HG02642 (cell line): ENCODE results near the gene LMCD1.
A peak's percentile ranks its signal among the peaks of the same experiment; 100 is the strongest.

Source experiments
- ATAC-seq: cut with Tn5 transposase; IDR thresholded peaks from one replicate; pipeline ENCODE4 v1.9.1; 2021; ENCODE audit warnings: mild to moderate bottlenecking; ENCODE audit not compliant: unreplicated experiment, poor library complexity

The LMCD1 gene

GRCh38 chr3:8501371-8502131 lies at the start of gene LMCD1:
TSS of gene LMCD1 (plus strand) at chr3:8501823. CDS start at chr3:8501939, 116 bp downstream.
- ATAC-seq, result peak; percentile 98

- no peak for ATAC-seq
Measured at GRCh38 chr3:8452112-8452511, 49.5 kb upstream of the LMCD1 start.

- ATAC-seq, result no peak
Measured at GRCh38 chr3:8453153-8453552, 48.5 kb upstream of the LMCD1 start.

DNA sequence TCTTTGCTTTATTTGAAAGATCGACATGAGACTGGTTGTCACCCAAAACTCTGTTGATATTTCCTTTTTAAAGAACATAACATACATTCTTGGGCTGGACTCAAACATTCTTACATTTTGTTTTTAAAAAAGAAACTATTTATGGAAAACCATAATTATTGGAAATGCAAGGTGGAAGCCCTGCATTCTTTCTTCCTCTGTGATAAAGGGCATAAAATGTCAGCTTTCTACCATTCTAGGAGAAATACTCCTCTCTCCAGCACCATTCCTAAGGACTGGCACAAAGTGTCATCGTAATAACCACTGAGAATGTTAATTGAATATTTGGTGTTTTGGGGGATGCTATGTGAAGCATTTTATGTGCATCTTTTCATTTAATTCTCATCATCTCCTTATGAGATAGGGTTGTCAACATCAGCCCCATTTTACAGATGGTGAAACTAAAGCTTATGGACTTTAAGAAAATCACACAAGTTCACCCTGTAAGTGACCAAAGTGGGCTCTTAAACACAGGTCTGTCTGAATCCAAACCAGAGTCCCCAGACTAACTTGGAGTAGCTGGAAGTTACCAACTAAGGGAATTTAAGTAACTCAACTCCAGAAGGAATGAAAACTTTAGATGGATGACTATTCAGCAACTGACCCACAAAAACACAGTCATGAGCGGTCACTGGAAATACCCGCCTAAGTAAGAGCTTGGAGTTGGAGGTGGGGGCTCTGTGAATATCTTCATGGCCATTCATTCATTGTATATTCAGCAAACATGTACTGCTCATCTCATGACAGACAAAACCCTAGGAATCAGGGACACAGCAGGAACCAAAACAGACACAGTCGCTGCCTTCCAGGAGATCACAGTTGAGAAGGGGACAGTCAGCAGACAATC lies 45.9 kb upstream of the LMCD1 start:
- ATAC-seq, result no peak

DNA sequence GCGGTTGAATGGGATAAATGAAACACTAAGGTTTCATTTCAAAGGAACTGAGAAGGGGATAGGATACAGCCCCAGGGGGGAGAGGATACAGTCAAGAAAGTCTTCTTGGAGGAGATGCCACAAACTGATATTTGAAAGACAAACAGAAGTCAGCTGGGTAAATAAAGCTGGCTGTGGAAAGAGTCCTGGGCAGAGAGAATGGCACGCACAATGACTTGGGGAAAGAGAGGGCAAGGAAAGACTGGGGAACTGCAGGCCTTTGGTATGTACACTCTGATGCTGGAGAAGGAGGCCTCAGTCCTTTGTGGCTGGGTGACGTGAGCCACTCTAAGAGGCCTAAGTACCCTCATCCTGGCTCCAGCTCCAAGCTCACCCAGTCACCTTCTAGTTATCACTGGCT lies 45.2 kb upstream of the LMCD1 start:
- no peak for ATAC-seq

DNA sequence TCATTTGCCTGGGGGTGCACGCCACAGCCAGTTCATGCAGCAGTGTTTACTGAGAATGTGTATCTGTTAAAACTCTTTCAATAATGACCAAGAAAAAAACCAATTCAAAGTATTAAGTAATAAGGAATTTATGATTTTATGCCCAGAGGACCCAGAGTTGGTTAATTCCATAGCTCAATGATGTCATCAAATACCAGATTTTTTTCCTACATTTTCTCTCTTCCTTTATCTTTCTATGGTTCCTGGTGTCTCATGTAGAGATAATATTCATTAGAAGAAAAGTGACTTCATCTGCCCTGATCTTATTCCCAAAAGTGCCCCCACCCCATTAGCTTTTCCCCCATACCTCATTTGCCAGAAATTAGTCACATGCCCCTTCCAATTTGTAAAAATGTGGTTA lies 44.6 kb upstream of the LMCD1 start:
- no peak for ATAC-seq

DNA sequence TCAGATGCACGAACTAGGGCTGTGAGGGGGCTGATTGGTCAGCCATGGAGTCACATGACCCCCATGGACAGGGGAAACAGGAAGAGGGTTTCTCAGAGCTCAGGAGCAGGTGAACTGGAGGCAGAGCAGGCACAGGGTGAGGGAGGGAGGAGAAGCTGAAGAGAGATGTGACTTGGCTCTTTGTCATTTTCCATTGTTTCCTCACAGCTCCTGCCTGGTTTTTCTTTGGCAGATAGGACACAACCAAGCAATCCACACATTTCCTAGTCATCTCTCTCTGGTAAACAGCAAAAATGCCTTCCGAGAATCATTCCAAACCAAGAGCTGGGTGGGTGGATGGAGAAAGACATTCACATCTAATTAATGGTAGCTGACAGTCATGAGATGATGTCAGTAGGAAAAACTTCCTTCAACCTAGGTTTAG lies 43.4 kb upstream of the LMCD1 start:
- no peak for ATAC-seq

DNA sequence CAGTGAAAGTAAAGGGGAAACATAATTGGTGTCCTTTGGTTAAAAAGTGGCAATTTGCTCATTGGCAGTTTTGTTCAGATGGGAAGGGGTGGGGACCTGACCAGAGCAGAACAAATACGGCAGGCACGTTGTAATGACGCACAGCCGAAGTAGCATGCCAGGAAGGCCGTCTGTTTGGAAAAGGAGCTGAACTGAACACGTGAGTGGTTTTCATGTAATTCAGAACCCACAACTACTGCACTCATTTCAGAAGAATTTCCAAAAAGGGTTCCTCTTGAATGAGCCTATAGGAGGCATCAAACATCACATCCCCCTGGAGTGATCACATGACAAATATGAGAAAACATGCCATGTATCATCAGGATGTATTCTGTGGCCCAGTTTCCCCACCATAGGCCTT lies 42.9 kb upstream of the LMCD1 start:
- no peak for ATAC-seq

GRCh38 chr3:8460050-8460708 lies 41.4 kb upstream of the LMCD1 start:
- no peak for ATAC-seq

GRCh38 chr3:8460815-8461456 lies 40.7 kb upstream of the LMCD1 start:
- no peak for ATAC-seq

GRCh38 chr3:8464668-8465067 lies 37.0 kb upstream of the LMCD1 start:
- no peak for ATAC-seq

DNA sequence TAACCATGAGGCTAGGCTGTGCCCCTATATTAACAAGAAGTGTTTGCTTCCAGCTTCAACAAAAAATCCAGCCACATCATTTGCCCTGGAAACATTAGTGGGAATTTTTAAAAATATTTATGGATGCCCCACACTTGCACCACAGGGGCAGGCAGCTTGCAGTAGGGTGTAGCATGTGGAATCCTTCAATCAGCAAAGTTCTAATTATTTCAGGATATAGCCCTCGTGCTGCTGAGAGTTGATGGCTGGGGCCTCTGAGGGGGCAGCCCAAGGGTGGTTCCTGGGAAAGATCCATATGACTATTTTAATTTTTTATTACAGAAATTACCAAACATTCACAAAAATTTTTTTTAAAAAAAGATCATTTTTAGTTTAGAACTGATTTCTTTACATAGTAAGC lies 35.1 kb upstream of the LMCD1 start:
- ATAC-seq, result no peak

DNA sequence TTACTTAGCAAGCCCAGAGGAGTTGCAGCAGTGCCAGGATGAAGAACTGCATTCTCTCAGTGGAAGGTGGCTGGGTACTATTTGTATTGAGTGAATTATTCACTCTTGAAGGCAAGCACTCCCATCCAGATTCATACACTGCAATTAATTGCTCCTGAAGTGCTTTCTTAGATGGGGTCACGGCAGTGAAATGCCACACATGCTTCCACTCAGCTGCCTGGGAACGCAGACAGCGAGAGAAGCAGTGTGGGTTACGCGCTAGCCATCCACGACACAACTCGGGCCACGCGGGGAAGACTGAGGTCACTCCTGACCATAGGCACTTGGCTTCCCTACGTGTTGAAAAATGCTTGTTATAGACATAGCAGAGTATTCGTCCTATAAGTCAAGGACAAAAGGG lies 30.8 kb upstream of the LMCD1 start:
- no peak for ATAC-seq

DNA sequence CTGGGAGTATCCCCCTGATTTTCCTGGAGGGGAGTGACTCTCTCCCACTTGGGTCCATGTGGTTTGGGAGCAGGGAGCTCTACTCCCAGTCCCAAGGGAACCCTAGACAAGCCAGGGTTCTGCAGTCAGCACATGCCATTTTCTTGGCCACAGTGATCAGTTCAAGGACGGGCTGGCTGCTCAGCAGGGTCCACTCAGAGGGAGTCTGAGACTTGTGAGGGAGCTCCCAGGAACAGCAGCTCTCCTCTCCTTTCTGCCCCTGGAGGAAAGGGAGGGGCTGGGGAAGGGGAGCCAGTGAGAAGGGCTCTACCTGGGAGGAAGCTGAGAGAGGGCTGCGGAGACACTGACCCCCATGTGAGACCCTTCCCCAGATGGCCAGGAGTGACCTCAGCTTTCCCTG lies 29.1 kb upstream of the LMCD1 start:
- no peak for ATAC-seq

DNA sequence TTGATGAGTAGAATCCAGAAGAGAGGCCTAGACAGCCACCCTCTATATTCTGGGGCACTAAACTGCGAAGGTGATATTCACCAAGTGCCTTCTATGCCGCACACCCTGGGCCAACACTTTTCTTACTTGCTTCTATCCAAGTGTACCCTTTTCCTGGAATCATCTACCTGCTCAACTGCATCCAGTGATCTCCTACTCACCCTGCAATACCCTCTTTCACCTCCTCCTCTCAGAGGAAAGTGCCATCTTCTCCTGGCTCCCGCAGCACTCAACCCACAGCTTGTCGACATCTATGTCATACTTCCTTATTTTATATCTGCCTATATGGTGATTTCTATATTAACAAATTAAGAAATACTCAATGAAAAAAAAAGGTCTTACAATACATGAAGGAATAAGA lies 28.6 kb upstream of the LMCD1 start:
- no peak for ATAC-seq

GRCh38 chr3:8473990-8474389 lies 27.6 kb upstream of the LMCD1 start:
- no peak for ATAC-seq

DNA sequence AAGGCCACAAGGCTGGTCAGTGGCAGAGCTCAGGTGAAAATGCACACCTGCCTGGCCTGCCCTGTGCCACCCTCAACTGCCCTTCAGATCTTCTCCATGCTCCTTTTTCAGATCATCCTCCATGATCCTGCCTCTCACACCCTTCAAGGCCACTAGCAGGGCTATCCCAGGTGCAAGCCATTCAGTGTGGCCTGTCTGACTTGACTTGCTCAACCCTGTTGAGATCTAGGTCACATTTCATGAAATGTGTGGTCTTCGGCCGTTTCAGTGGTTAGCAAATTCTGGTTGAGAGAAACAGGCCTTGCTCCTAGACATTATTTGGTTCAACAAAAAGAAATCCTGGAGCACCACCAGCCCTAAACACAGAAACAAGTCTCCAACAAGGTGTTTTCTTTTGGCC lies 26.6 kb upstream of the LMCD1 start:
- ATAC-seq, result no peak

DNA sequence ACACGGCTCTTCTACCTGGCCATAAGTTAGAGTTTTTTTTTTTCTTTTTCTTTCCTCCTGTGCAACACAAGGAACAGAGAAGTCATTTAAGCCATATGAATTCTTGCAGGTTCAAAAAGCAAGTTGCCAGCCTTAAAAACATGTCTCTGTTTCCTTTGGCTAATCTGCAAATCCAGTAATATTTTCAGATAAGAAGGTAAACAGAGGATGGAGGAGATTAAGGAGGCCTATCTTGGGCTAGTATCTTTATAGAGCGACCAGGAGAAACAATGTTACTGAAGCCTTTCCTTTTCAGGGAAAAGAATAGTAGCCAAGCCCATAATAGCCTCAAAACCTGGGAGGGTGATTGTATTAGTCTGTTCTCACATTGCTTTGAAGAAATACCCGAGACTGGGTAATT lies 20.9 kb upstream of the LMCD1 start:
- no peak for ATAC-seq

- ATAC-seq, result no peak
Measured at GRCh38 chr3:8481380-8481779, 20.2 kb upstream of the LMCD1 start.

DNA sequence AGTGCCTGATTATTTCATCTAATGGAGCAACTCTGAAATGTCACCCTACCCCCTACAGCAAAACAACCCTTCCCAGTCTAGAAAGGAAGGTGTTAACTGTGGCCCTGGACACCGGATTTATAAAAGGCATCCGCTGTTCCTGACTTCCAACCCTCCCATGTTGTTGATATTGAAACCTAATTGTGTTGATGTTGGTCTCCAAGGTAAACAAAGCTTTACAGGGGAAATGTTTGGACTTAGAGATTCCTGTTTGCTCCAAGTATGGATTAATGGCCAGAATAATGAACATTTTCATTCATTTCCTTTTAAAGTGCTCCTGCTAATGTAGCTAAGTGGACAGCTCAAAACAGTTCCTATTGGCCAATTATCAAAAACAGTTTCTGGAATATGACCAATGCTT lies 19.4 kb upstream of the LMCD1 start:
- no peak for ATAC-seq
